OCI-LY1 (cell line): ENCODE data around the gene OR2AK2.

ENCODE experiments used
- CTCF ChIP-seq: fragments of 200-600 bp; sonication (generic), shearing (Covaris generic); IDR thresholded peaks from 2 replicates; pipeline ENCODE4 v1.5.1; 2017; ENCODE audit warnings: mild to moderate bottlenecking, antibody characterized with exemption, low read length, moderate library complexity, mixed read lengths
- EZH2 ChIP-seq: fragments of 200-600 bp; sonication (generic), shearing (Covaris generic); IDR thresholded peaks from 2 replicates; pipeline ENCODE4 v1.8.0; 2017; ENCODE audit warnings: borderline replicate concordance, mixed run types, mild to moderate bottlenecking, antibody characterized with exemption, low read length, moderate library complexity, mixed read lengths

GRCh38 chr1:248000169-248000568, 35.1 kb downstream of the OR2AK2 start:
- TF ChIP-seq CTCF, result no peak
- no peak for TF ChIP-seq EZH2
